ENCODE results near the gene RPL26. TPM values are rescaled to one million over a fixed set of nuclear protein-coding genes. Genes with fewer than 3 reads are reported as not detected.

The RPL26 gene
- total and polyA plus RNA-seq, 2 donors (not counting 3 experiments of a cell fraction or from before 2014, with no cell fraction given), result 1,805 to 2,229 TPM

DNA sequence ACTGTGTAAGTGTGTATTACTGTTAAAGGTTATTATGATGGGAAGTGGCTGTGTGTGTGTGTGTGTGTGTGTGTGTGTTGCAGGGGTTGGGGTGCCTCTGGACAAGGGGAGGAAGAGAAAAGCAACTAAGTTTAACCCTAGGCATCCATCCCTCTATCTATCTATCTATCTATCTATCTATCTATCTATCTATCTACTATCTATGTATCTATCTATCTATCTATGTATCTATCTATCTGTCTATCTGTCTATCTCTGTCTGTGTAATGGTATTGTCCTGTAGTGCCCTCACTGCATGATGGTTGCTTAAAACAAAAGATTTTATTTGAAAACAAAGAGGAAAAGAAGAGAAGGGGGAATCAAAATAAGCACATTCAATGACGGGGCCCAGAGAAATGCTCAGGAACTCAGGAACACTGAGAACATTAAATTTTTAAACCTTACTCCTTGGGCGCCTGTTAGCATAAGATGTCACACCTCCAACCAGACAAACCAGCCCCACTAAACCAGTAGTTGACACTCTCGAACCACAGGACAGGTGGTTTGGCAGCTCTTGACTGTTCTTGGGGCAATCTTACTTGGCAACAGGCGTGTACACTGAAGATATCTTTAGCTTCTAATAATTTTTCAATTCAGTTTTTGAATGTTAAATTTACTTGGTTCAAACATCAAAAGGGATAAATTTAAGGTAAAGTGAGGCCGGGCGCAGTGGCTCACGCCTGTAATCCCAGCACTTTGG is 5.1 kb upstream of the RPL26 start:
- intact Hi-C loops (cut with micrococcal nuclease), result no loop called here
- TF ChIP-seq, protein P1, sequence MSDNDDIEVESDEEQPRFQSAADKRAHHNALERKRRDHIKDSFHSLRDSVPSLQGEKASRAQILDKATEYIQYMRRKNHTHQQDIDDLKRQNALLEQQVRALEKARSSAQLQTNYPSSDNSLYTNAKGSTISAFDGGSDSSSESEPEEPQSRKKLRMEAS (IDR thresholded peaks at IDR 0.05; ENCODE audit: insufficient read depth, insufficient read length), result no peak
- TF ChIP-seq FOS (IDR thresholded peaks at IDR 0.05; ENCODE audit: borderline replicate concordance, insufficient read depth, low read length), result no peak
- TF ChIP-seq, protein P2, sequence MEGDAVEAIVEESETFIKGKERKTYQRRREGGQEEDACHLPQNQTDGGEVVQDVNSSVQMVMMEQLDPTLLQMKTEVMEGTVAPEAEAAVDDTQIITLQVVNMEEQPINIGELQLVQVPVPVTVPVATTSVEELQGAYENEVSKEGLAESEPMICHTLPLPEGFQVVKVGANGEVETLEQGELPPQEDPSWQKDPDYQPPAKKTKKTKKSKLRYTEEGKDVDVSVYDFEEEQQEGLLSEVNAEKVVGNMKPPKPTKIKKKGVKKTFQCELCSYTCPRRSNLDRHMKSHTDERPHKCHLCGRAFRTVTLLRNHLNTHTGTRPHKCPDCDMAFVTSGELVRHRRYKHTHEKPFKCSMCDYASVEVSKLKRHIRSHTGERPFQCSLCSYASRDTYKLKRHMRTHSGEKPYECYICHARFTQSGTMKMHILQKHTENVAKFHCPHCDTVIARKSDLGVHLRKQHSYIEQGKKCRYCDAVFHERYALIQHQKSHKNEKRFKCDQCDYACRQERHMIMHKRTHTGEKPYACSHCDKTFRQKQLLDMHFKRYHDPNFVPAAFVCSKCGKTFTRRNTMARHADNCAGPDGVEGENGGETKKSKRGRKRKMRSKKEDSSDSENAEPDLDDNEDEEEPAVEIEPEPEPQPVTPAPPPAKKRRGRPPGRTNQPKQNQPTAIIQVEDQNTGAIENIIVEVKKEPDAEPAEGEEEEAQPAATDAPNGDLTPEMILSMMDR (IDR thresholded peaks at IDR 0.05; ENCODE audit: extremely low read depth in 1 of 2, insufficient read depth in 1 of 2, low read depth in 1 of 2, low read length in 2 of 2), result no peak
- no peak for TF ChIP-seq GATA2 (IDR thresholded peaks at IDR 0.05; ENCODE audit: insufficient read depth, insufficient read length, low read depth, low read length)
- TF ChIP-seq EZH2 (IDR thresholded peaks at IDR 0.05; ENCODE audit: borderline replicate concordance, low read depth, low read length, severe bottlenecking), result no peak
- no peak for TF ChIP-seq POLR2AphosphoS5 (IDR thresholded peaks at IDR 0.05; ENCODE audit: insufficient read depth, low read depth, low read length)
- TF ChIP-seq POLR2A (IDR thresholded peaks at IDR 0.05; ENCODE audit: low read depth, low read length), result no peak
- no peak for TF ChIP-seq MYC (IDR thresholded peaks at IDR 0.05; ENCODE audit: low read depth, low read length)
- TF ChIP-seq JUN (IDR thresholded peaks at IDR 0.05; ENCODE audit: borderline replicate concordance, insufficient read depth, insufficient read length, low read depth), result no peak
- Histone ChIP-seq H3K36me3 (ENCODE audit: control insufficient read depth in 2 of 2, extremely low read depth in 1 of 2, insufficient read depth in 2 of 2, low read length in 2 of 2) (no peaks in the 10 kb centered on the region), H3K4me3 (replicated peaks in 1 of 3; ENCODE audit: insufficient read depth in 1 of 3, low read depth in 1 of 3, low read length in 3 of 3) (no peak overlapping the region), H3K9me3 (replicated peaks; ENCODE audit: control insufficient read depth, insufficient read depth, low read length) (no peaks in the 10 kb centered on the region), H3K4me2 (ENCODE audit: insufficient read depth, low read length) (no peak overlapping the region), H3K27ac (ENCODE audit: insufficient read depth, low read depth, low read length) (no peak overlapping the region), H3K79me2 (ENCODE audit: control insufficient read depth, insufficient read depth, low read length) (no peaks in the 10 kb centered on the region), H3K27me3 (ENCODE audit: control insufficient read depth in 2 of 2, insufficient read depth in 2 of 2, low read length in 2 of 2) (peaks cover 0 to 2% of the 10 kb centered on the region in 2 experiments), H3K9ac (replicated peaks; ENCODE audit: extremely low read depth, insufficient read depth, low read length) (no peak overlapping the region), H4K20me1 (replicated peaks; ENCODE audit: control insufficient read depth, extremely low read depth, insufficient read depth, low read length) (no peaks in the 10 kb centered on the region), H2AFZ (ENCODE audit: low read depth, low read length) (no peak overlapping the region), H3K4me1 (ENCODE audit: control insufficient read depth, extremely low read depth, insufficient read depth, low read length) (peaks cover 13% of the 10 kb centered on the region), H3K9me1 (replicated peaks; ENCODE audit: control insufficient read depth, extremely low read depth, insufficient read depth, low read length) (no peaks in the 10 kb centered on the region)
- ChIA-PET CTCF (interaction anchor here (3.8 kb wide), 1 partner anchor 358 kb away, joined by 19 read pairs; no protein-coding TSS in a partner anchor), POLR2A (no interaction called here)
- DNase-seq (ENCODE audit: low read depth, low spot score) (no peak), FAIRE-seq (no peak)
- dilution Hi-C loops (cut with MboI; ENCODE audit: extremely low pct_ligation_motif_present, low sequenced_read_pairs), result no loop called here
- BruUV-seq (replicated peaks), result no TSS peak

Measured in endothelial cell of umbilical vein (primary cell).